ENCODE data around the gene NME4. TPM values are rescaled to one million over a fixed set of nuclear protein-coding genes. Genes with fewer than 3 reads are reported as not detected.

NME4 gene
- total RNA-seq, 1 experiment from 2014 or later: 140 TPM

DNA sequence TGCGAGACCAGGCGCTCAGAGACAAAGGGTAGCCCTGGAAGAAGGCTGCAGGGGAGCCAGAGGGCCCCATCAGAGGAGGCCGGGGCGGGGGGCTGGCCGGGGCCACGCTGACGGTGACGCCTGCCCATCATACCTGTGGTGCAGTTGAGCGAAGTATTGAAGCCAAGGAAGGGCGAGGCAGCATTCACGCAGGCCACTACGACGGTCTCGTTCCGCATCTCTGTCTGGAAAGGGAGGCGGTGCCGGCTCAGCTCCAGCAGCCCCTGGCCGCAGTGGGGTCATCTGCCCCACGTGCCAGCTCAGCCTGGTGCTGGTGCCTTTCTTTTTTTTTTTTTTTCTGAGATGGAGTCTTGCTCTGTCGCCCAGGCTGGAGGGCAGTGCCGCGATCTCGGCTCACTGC, 21.8 kb upstream of the NME4 start:
- Mint-ChIP-seq H3K36me3 (ENCODE audit: insufficient read depth, unreplicated experiment) (peaks cover 26% of the 10 kb centered on the region), H3K4me3 (ENCODE audit: unreplicated experiment) (no peak overlapping the region), H3K27ac (ENCODE audit: unreplicated experiment) (no peak overlapping the region), H3K27me3 (ENCODE audit: insufficient read depth, unreplicated experiment) (no peaks in the 10 kb centered on the region), H3K9me3 (ENCODE audit: unreplicated experiment) (no peaks in the 10 kb centered on the region), H3K4me1 (ENCODE audit: low read depth, unreplicated experiment) (no peaks in the 10 kb centered on the region)
- no peak for TF ChIP-seq CTCF (IDR thresholded peaks at IDR 0.05; ENCODE audit: insufficient read depth in 1 of 2, low read depth in 1 of 2, low read length in 1 of 2, severe bottlenecking in 1 of 2, unreplicated experiment in 1 of 2)
- Histone ChIP-seq H3K36me3 (ENCODE audit: control insufficient read depth, insufficient read depth, low read length) (no peaks in the 10 kb centered on the region; the same call in none of the 2 replicates), H3K4me3 (ENCODE audit: low read depth, low read length) (no peak overlapping the region), H3K27me3 (replicated peaks; ENCODE audit: control insufficient read depth, insufficient read depth, low read length) (no peaks in the 10 kb centered on the region), H3K9me3 (no peaks in the 10 kb centered on the region), H3K4me1 (no peaks in the 10 kb centered on the region)
- intact Hi-C loops (cut with micrococcal nuclease; ENCODE audit: unreplicated experiment): no loop called here
- POLR2A ChIA-PET: no interaction called here
- CTCF ChIA-PET: no interaction called here
- BruUV-seq (replicated peaks): no TSS peak
- DNase-seq: no peak

DNA sequence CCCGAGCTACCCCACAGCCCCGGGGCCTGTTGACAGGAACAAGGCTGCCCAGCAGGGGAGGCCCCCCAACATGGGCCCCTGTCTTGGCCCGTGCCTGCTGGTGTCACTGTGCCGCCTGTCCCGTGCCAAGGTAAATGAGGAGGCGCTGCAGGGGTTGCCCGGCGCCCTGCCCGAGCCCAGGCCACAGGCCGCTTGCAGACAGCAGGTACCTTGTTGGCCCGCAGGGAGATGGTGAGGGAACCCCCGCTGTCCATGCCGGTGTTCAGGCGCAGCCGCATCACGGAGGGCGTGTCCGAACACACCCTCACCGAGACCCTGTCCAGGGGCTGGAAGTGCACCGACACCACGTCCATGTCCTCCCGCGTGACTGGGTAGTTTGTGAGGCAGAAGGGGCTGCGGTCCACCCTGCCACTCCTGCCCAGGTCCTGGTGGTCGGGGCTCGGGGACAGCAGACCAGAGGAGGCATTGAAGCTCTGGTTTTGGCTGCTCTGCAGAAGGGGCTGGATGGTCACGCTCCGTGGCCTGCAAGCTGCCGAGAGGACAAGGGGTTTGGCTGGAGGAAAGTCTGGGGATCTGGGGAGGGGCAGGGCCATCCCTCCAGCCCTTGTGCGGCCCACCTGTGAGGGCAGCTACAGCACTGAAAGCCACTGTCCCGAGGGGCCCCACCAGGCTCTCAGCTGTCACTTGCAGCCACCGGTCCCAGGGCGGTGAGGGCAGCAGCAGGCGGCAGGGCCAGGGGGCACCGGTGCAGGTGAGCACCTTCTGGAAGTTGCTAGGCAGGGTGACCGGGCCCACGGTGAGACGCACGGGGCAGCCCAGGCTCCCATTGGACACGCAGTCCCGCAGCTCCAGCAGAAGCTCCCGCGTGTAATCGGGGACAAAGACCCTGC, 20.8 kb upstream of the NME4 start:
- no peaks in the 10 kb centered on the region for H3K9me3 ChIP-seq
- DNase-seq: peak in 1 of 2 experiments; percentile 26
- H3K36me3 ChIP-seq (ENCODE audit: control insufficient read depth, insufficient read depth, low read length): no peaks in the 10 kb centered on the region; the same call in none of the 2 replicates
- no TSS peak for BruUV-seq (replicated peaks)
- Mint-ChIP-seq H3K9me3 (ENCODE audit: unreplicated experiment) (no peaks in the 10 kb centered on the region), H3K27me3 (ENCODE audit: insufficient read depth, unreplicated experiment) (no peaks in the 10 kb centered on the region), H3K27ac (ENCODE audit: unreplicated experiment) (no peak overlapping the region), H3K4me3 (ENCODE audit: unreplicated experiment) (no peak overlapping the region), H3K36me3 (ENCODE audit: insufficient read depth, unreplicated experiment) (peaks cover 20% of the 10 kb centered on the region), H3K4me1 (ENCODE audit: low read depth, unreplicated experiment) (no peaks in the 10 kb centered on the region)
- no peaks in the 10 kb centered on the region for H3K27me3 ChIP-seq (replicated peaks; ENCODE audit: control insufficient read depth, insufficient read depth, low read length)
- CTCF ChIA-PET: no interaction called here
- no peak overlapping the region for H3K4me3 ChIP-seq (ENCODE audit: low read depth, low read length)
- TF ChIP-seq CTCF (IDR thresholded peaks at IDR 0.05; ENCODE audit: insufficient read depth in 1 of 2, low read depth in 1 of 2, low read length in 1 of 2, severe bottlenecking in 1 of 2, unreplicated experiment in 1 of 2): no peak
- POLR2A ChIA-PET: no interaction called here
- H3K4me1 ChIP-seq: no peaks in the 10 kb centered on the region
- intact Hi-C loops (cut with micrococcal nuclease; ENCODE audit: unreplicated experiment): no loop called here

DNA sequence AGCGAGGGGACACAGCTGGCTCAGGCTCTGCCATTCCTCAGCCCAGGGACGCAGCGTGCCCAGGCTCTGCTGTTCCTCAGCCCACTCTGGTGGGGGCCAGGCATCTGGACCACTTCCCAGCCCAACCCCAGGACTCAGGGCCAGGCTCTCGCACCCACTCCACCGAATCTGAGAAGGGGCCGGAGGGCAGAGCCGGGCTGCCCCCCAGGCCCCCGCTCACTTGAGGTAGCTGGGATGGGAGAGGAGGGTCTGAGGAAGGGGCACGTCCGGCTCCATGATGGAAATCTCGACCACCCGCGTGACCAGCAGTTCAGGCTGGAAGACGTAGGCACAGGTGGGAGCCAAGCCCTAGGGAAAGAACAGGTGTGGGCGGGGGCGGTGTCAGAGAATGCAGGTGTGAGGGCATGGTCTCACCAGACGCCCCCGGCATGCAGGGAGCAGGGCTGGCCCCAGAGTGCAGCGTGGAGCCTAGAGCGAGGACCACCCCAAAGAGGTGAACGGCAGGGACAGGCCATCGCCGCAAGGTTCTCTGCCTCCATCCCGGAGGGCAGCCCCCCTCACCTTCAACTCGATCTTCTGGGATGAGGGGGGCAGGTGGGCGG, 20.1 kb upstream of the NME4 start:
- Mint-ChIP-seq H3K9me3 (ENCODE audit: unreplicated experiment) (no peaks in the 10 kb centered on the region), H3K36me3 (ENCODE audit: insufficient read depth, unreplicated experiment) (peaks cover 20% of the 10 kb centered on the region), H3K27me3 (ENCODE audit: insufficient read depth, unreplicated experiment) (no peaks in the 10 kb centered on the region), H3K27ac (ENCODE audit: unreplicated experiment) (no peak overlapping the region), H3K4me3 (ENCODE audit: unreplicated experiment) (no peak overlapping the region), H3K4me1 (ENCODE audit: low read depth, unreplicated experiment) (no peaks in the 10 kb centered on the region)
- CTCF ChIA-PET: no interaction called here
- no peaks in the 10 kb centered on the region for H3K9me3 ChIP-seq
- no peak for TF ChIP-seq CTCF (IDR thresholded peaks at IDR 0.05; ENCODE audit: insufficient read depth in 1 of 2, low read depth in 1 of 2, low read length in 1 of 2, severe bottlenecking in 1 of 2, unreplicated experiment in 1 of 2)
- no peak overlapping the region for H3K4me3 ChIP-seq (ENCODE audit: low read depth, low read length)
- no peaks in the 10 kb centered on the region for H3K4me1 ChIP-seq
- POLR2A ChIA-PET: no interaction called here
- intact Hi-C loops (cut with micrococcal nuclease; ENCODE audit: unreplicated experiment): no loop called here
- H3K27me3 ChIP-seq (replicated peaks; ENCODE audit: control insufficient read depth, insufficient read depth, low read length): no peaks in the 10 kb centered on the region
- DNase-seq: peak in 1 of 2 experiments; percentile 29
- no TSS peak for BruUV-seq (replicated peaks)
- no peaks in the 10 kb centered on the region; the same call in none of the 2 replicates for H3K36me3 ChIP-seq (ENCODE audit: control insufficient read depth, insufficient read depth, low read length)

Data from Caco-2 (cell line).